ENCODE results near the gene PTPN20. TPM values are rescaled to one million over a fixed set of nuclear protein-coding genes. Genes with fewer than 3 reads are reported as not detected.

Gene PTPN20
- total RNA-seq, 1 experiment from 2014 or later = not detected

GRCh38 chr10:47044741-47045140 lies 133.5 kb downstream of the PTPN20 start:
- Histone ChIP-seq H3K27me3 (ENCODE audit: insufficient read depth, low read length) (no peaks in the 10 kb centered on the region), H3K9me3 (ENCODE audit: control insufficient read depth, low read depth, low read length) (no peaks in the 10 kb centered on the region), H2BK12ac (ENCODE audit: insufficient read length, low read depth, low read length) (no peak overlapping the region), H2BK5ac (ENCODE audit: insufficient read length, low read length) (no peak overlapping the region), H3K79me2 (ENCODE audit: insufficient read depth, low read length) (no peaks in the 10 kb centered on the region), H3K9ac (ENCODE audit: extremely low read depth, insufficient read length, low read length) (no peak overlapping the region), H3K4ac (ENCODE audit: low read depth, low read length) (no peak overlapping the region), H4K8ac (replicated peaks; ENCODE audit: insufficient read length, low read depth, low read length) (no peak overlapping the region), H3K23me2 (ENCODE audit: insufficient read length, low read depth, low read length, poor library complexity, severe bottlenecking) (no peaks in the 10 kb centered on the region), H3K14ac (ENCODE audit: insufficient read depth, low read length) (no peak overlapping the region), H2BK120ac (ENCODE audit: low read depth, low read length, poor library complexity, severe bottlenecking) (no peak overlapping the region), H3K23ac (ENCODE audit: insufficient read length, low read depth, low read length) (no peak overlapping the region), H4K5ac (ENCODE audit: insufficient read length, low read depth, low read length) (no peak overlapping the region), H2AFZ (ENCODE audit: low read length) (no peak overlapping the region), H4K91ac (ENCODE audit: insufficient read length, low read depth, low read length) (no peak overlapping the region), H2BK15ac (ENCODE audit: low read depth, low read length) (no peak overlapping the region), H4K20me1 (ENCODE audit: control insufficient read depth, insufficient read depth, insufficient read length) (no peaks in the 10 kb centered on the region), H3K4me1 (ENCODE audit: insufficient read depth, low read length) (no peaks in the 10 kb centered on the region), H3T11ph (ENCODE audit: low read length) (no peak overlapping the region), H3K27ac (ENCODE audit: insufficient read length, low read depth, low read length) (no peak overlapping the region), H3K56ac (ENCODE audit: insufficient read length, low read depth, low read length) (no peak overlapping the region), H3K4me2 (ENCODE audit: insufficient read depth, insufficient read length, low read length) (no peak overlapping the region), H3K79me1 (ENCODE audit: insufficient read depth, low read depth, low read length, poor library complexity, severe bottlenecking) (no peaks in the 10 kb centered on the region), H2AK5ac (ENCODE audit: insufficient read length, low read length) (no peak overlapping the region), H2BK20ac (ENCODE audit: low read depth, low read length, poor library complexity, severe bottlenecking) (no peak overlapping the region), H3K18ac (ENCODE audit: insufficient read length, low read depth, low read length) (no peak overlapping the region)
- TF ChIP-seq CTCF (conservative IDR thresholded peaks at IDR 0.05) = no peak
- H3K36me3 Mint-ChIP-seq (ENCODE audit: insufficient read depth in 1 of 3, low read depth in 3 of 3) = no peaks in the 10 kb centered on the region
- no CpG with 5 or more reads among the region's 2 CpGs for WGBS (ENCODE audit: extremely low coverage, insufficient read length, low lambda C conversion rate)
- H3K27ac Mint-ChIP-seq = peak overlapping the region in 1 of 3 experiments; percentile 14; a peak in 1 of 7 replicates
- no peak for DNase-seq
- no peaks in the 10 kb centered on the region; the same call in 1 of the 2 replicates for H3K27me3 Mint-ChIP-seq (ENCODE audit: low read depth)
- no peak overlapping the region for H3K4me3 Mint-ChIP-seq
- no peaks in the 10 kb centered on the region for H3K9me3 Mint-ChIP-seq
- peaks cover 8 to 10% of the 10 kb centered on the region in 2 experiments; a peak in 3 of 4 replicates for H3K4me1 Mint-ChIP-seq

All from H9 (cell line).